CD14-positive monocyte (primary cell): ENCODE measurements around the gene NFE2L2. TPM values are rescaled to one million over a fixed set of nuclear protein-coding genes. Genes with fewer than 3 reads are reported as not detected.

ENCODE experiments used
- DNase-seq, 3 donors: peaks; one replicate each; pipeline ENCODE4 v3.0.0-alpha.2; 2011 to 2022
- H2AFZ ChIP-seq: 2 replicates; pipeline ENCODE4 v1.6.0; 2012; ENCODE audit warnings: mild to moderate bottlenecking, low read depth, low read length, inconsistent platforms; ENCODE audit not compliant: insufficient read depth, poor library complexity, severe bottlenecking
- H3K27ac ChIP-seq, 2 donors: 1 replicate in 1 of 2; 2 replicates in 1 of 2; pipeline ENCODE4 v1.5.1; 2012 to 2013; ENCODE audit warnings: low read length in 2 of 2, control low read depth in 1 of 2, inconsistent platforms in 1 of 2, low read depth in 1 of 2, mild to moderate bottlenecking in 1 of 2
- H3K27me3 ChIP-seq, 2 donors: one replicate each; pipeline versions ENCODE4 v1.6.0 to v1.6.1; 2011 to 2013; ENCODE audit warnings: low read length in 2 of 2; ENCODE audit not compliant: control insufficient read depth in 2 of 2, insufficient read depth in 2 of 2
- H3K36me3 ChIP-seq, 2 donors: replicated peaks in 1 of 2; 1 replicate in 1 of 2; 2 replicates in 1 of 2; pipeline versions ENCODE4 v1.5.1 to v1.6.1; 2012 to 2013; ENCODE audit warnings: low read length in 2 of 2, control low read depth in 1 of 2, inconsistent platforms in 1 of 2, mild to moderate bottlenecking in 1 of 2; ENCODE audit not compliant: insufficient read depth in 2 of 2, control insufficient read depth in 1 of 2
- H3K4me1 ChIP-seq, 2 donors: 1 replicate in 1 of 2; 2 replicates in 1 of 2; pipeline versions ENCODE4 v1.5.1 to v1.6.1; 2012 to 2013; ENCODE audit warnings: low read length in 2 of 2, control low read depth in 1 of 2, inconsistent platforms in 1 of 2, mild to moderate bottlenecking in 1 of 2, moderate library complexity in 1 of 2; ENCODE audit not compliant: insufficient read depth in 2 of 2, control insufficient read depth in 1 of 2
- H3K4me2 ChIP-seq: replicated peaks from 2 replicates; pipeline ENCODE3; 2012; ENCODE audit warnings: low read length, moderate library complexity, mild to moderate bottlenecking; ENCODE audit not compliant: poor library complexity, severe bottlenecking; ENCODE audit errors: extremely low read depth
- H3K4me3 ChIP-seq, 3 experiments: fragments of 200-600 bp in 1 of 3; sonication (generic) in 1 of 3; replicated peaks in 1 of 3; 1 replicate in 2 of 3; 2 replicates in 1 of 3; pipeline ENCODE4 v1.5.1; 2011 to 2013; ENCODE audit warnings: low read length in 3 of 3, mild to moderate bottlenecking in 3 of 3, control low read depth in 2 of 3, low read depth in 2 of 3, inconsistent platforms in 1 of 3, moderate library complexity in 1 of 3
- H3K79me2 ChIP-seq: 2 replicates; pipeline ENCODE4 v1.6.0; 2012; ENCODE audit warnings: mild to moderate bottlenecking, control low read depth, inconsistent platforms, low read length, moderate library complexity; ENCODE audit not compliant: insufficient read depth
- H3K9ac ChIP-seq: 2 replicates; pipeline ENCODE4 v1.6.0; 2017; ENCODE audit warnings: low read length, mild to moderate bottlenecking; ENCODE audit not compliant: insufficient read depth, poor library complexity, severe bottlenecking
- H3K9me3 ChIP-seq, 2 donors: replicated peaks in 1 of 2; 1 replicate in 1 of 2; 2 replicates in 1 of 2; pipeline versions ENCODE4 v1.5.1 to v1.6.1; 2012 to 2013; ENCODE audit warnings: low read length in 2 of 2, control low read depth in 1 of 2; ENCODE audit not compliant: control insufficient read depth in 1 of 2, insufficient read depth in 1 of 2
- H4K20me1 ChIP-seq: 2 replicates; pipeline ENCODE4 v1.6.0; 2012; ENCODE audit warnings: mild to moderate bottlenecking, low read length, control low read depth, moderate library complexity; ENCODE audit not compliant: insufficient read depth
- H3K27ac Mint-ChIP-seq, 7 donors: one replicate each; pipeline ENCODE4 v1.8.0; 2020; ENCODE audit warnings: mild to moderate bottlenecking in 7 of 7, mixed read lengths in 7 of 7, moderate library complexity in 6 of 7, inconsistent platforms in 2 of 7
- H3K27me3 Mint-ChIP-seq, 3 donors: one replicate each; pipeline ENCODE4 v1.8.0; 2021 to 2022; ENCODE audit warnings: low read depth in 3 of 3, mild to moderate bottlenecking in 3 of 3, mixed read lengths in 3 of 3, moderate library complexity in 3 of 3, inconsistent platforms in 1 of 3
- H3K36me3 Mint-ChIP-seq, 2 donors: one replicate each; pipeline ENCODE4 v1.8.0; 2020; ENCODE audit warnings: mixed read lengths in 2 of 2, inconsistent platforms in 1 of 2, mild to moderate bottlenecking in 1 of 2
- H3K4me1 Mint-ChIP-seq: one replicate; pipeline ENCODE4 v1.8.0; 2020; ENCODE audit warnings: mild to moderate bottlenecking, mixed read lengths
- H3K4me3 Mint-ChIP-seq, 2 donors: one replicate each; pipeline ENCODE4 v1.8.0; 2020; ENCODE audit warnings: mild to moderate bottlenecking in 2 of 2, mixed read lengths in 2 of 2, moderate library complexity in 1 of 2
- H3K9me3 Mint-ChIP-seq, 7 donors: one replicate each; pipeline ENCODE4 v1.8.0; 2020 to 2022; ENCODE audit warnings: mixed read lengths in 7 of 7, mild to moderate bottlenecking in 6 of 7, moderate library complexity in 6 of 7, inconsistent platforms in 2 of 7
- WGBS: methylation state at CpG from one replicate; pipeline ENCODE4 v1.1.5; 2013; ENCODE audit warnings: missing lambda C conversion rate; ENCODE audit not compliant: insufficient coverage; 5-methylcytosine and 5-hydroxymethylcytosine counted together
- intact Hi-C, 2 donors: fragments of 100-400 bp; cut with micrococcal nuclease; formaldehyde crosslinking; loops; one replicate each; pipeline versions ENCODE4 v1.15.0 to v1.15.1; 2023
- polyA plus RNA-seq, 3 donors: library from polyadenylated mRNA; depleted of rRNA in 1 of 3; unstranded in 2 of 3; stranded (reverse) in 1 of 3; fragments of 300-500 nt in 2 of 3; fragments of >200 nt in 1 of 3; fragmentation: Illumina TruSeq in 2 of 3; gene quantifications; 1 replicate in 2 of 3; 2 replicates in 1 of 3; pipeline ENCODE4 v1.2.3, GENCODE V29; 2012 to 2021
- TF ChIP-seq, protein P1 (sequence below): fragments of 200-600 bp; IDR thresholded peaks from one replicate; pipeline ENCODE4 v1.8.0; 2022; ENCODE audit warnings: antibody characterized with exemption, mild to moderate bottlenecking

The NFE2L2 gene
- polyA plus RNA-seq, 3 donors: 38.7 to 51.6 (median 46.6) TPM

GRCh38 chr2:177281400-177282180 lies 17.1 kb upstream of the NFE2L2 start:
- H3K4me3 Mint-ChIP-seq: peak overlapping the region in 1 of 2 donors; percentile 57

GRCh38 chr2:177279847-177280246 lies 15.3 kb upstream of the NFE2L2 start:
- H3K27me3 Mint-ChIP-seq: peaks cover 0 to 2% (median 0%) of the 10 kb centered on the region in 3 donors
- H3K9me3 Mint-ChIP-seq: peaks cover 0 to 3% (median 0%) of the 10 kb centered on the region in 7 donors
- Histone ChIP-seq H3K9ac (no peak overlapping the region), H3K27me3 (no peaks in the 10 kb centered on the region), H3K4me2 (no peak overlapping the region), H3K4me1 (peaks cover 20 to 31% of the 10 kb centered on the region in 2 donors), H4K20me1 (no peaks in the 10 kb centered on the region), H3K9me3 (no peaks in the 10 kb centered on the region), H3K79me2 (no peaks in the 10 kb centered on the region), H2AFZ (no peak overlapping the region), H3K4me3 (no peak overlapping the region), H3K27ac (no peak overlapping the region), H3K36me3 (no peaks in the 10 kb centered on the region)
- TF ChIP-seq, protein P1, sequence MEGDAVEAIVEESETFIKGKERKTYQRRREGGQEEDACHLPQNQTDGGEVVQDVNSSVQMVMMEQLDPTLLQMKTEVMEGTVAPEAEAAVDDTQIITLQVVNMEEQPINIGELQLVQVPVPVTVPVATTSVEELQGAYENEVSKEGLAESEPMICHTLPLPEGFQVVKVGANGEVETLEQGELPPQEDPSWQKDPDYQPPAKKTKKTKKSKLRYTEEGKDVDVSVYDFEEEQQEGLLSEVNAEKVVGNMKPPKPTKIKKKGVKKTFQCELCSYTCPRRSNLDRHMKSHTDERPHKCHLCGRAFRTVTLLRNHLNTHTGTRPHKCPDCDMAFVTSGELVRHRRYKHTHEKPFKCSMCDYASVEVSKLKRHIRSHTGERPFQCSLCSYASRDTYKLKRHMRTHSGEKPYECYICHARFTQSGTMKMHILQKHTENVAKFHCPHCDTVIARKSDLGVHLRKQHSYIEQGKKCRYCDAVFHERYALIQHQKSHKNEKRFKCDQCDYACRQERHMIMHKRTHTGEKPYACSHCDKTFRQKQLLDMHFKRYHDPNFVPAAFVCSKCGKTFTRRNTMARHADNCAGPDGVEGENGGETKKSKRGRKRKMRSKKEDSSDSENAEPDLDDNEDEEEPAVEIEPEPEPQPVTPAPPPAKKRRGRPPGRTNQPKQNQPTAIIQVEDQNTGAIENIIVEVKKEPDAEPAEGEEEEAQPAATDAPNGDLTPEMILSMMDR: no peak
- no peak for DNase-seq
- peaks cover 35% of the 10 kb centered on the region for H3K4me1 Mint-ChIP-seq
- WGBS: 100% methylated on average over 1 of the region's 2 CpGs
- intact Hi-C loops: no loop called here
- peaks cover 6 to 9% of the 10 kb centered on the region in 2 donors for H3K36me3 Mint-ChIP-seq
- no peak overlapping the region for H3K4me3 Mint-ChIP-seq
- no peak overlapping the region for H3K27ac Mint-ChIP-seq

More at GRCh38 chr2:177281400-177282180, 17.1 kb upstream of the NFE2L2 start:
- intact Hi-C loops: no loop called here
- H3K27me3 ChIP-seq: no peaks in the 10 kb centered on the region
- H2AFZ ChIP-seq: peak overlapping the region; percentile 58
- TF ChIP-seq, protein P1: no peak
- peaks cover 0 to 2% (median 0%) of the 10 kb centered on the region in 3 donors for H3K27me3 Mint-ChIP-seq
- H3K27ac Mint-ChIP-seq: peak overlapping the region in 6 of 7 donors; percentile 74 to 93 (median 84)
- peaks cover 20 to 31% of the 10 kb centered on the region in 2 donors for H3K4me1 ChIP-seq
- DNase-seq: peak; percentile 63 to 95 (median 76)
- 57% methylated on average over 5 of the region's 6 CpGs for WGBS
- H3K27ac ChIP-seq: peak overlapping the region; percentile 6 to 47
- H4K20me1 ChIP-seq: no peaks in the 10 kb centered on the region
- H3K4me2 ChIP-seq: peak overlapping the region; percentile 21
- no peaks in the 10 kb centered on the region for H3K36me3 ChIP-seq
- no peak overlapping the region for H3K4me3 ChIP-seq
- no peak overlapping the region for H3K9ac ChIP-seq
- H3K9me3 Mint-ChIP-seq: peaks cover 0 to 3% (median 0%) of the 10 kb centered on the region in 7 donors
- peaks cover 35% of the 10 kb centered on the region for H3K4me1 Mint-ChIP-seq
- no peaks in the 10 kb centered on the region for H3K9me3 ChIP-seq
- H3K36me3 Mint-ChIP-seq: peaks cover 6 to 13% of the 10 kb centered on the region in 2 donors
- H3K79me2 ChIP-seq: no peaks in the 10 kb centered on the region
